PFSK-1 (cell line): Measurements from ENCODE around the gene SARDH.

Experiments
- FOXP2 ChIP-seq: optimal IDR thresholded peaks from 2 replicates; pipeline ENCODE3; 2011; ENCODE audit warnings: borderline replicate concordance, control low read depth, inconsistent platforms; ENCODE audit not compliant: insufficient read depth; ENCODE audit errors: extremely low read length, extremely low read depth
- POLR2AphosphoS5 ChIP-seq: IDR thresholded peaks from 2 replicates; pipeline ENCODE4 v1.6.1; 2012; ENCODE audit warnings: low read depth, mild to moderate bottlenecking, control low read depth, low read length, moderate library complexity
- SIN3A ChIP-seq: IDR thresholded peaks from 2 replicates; pipeline ENCODE4 v1.6.1; 2012; ENCODE audit warnings: mild to moderate bottlenecking, low read length, moderate library complexity, borderline replicate concordance; ENCODE audit not compliant: insufficient read depth
- TAF1 ChIP-seq: IDR thresholded peaks from 2 replicates; pipeline ENCODE4 v1.6.1; 2012; ENCODE audit warnings: low read length, control low read depth, borderline replicate concordance; ENCODE audit not compliant: insufficient read depth
- TF ChIP-seq, protein P1 (sequence below), 2 experiments: IDR thresholded peaks; 2 replicates each; pipeline versions ENCODE4 v1.6.1 to v1.8.0; 2011 to 2012; ENCODE audit warnings: low read depth in 2 of 2, low read length in 2 of 2, control low read depth in 1 of 2, inconsistent platforms in 1 of 2, mild to moderate bottlenecking in 1 of 2, moderate library complexity in 1 of 2; ENCODE audit not compliant: insufficient read depth in 1 of 2

Gene SARDH

DNA sequence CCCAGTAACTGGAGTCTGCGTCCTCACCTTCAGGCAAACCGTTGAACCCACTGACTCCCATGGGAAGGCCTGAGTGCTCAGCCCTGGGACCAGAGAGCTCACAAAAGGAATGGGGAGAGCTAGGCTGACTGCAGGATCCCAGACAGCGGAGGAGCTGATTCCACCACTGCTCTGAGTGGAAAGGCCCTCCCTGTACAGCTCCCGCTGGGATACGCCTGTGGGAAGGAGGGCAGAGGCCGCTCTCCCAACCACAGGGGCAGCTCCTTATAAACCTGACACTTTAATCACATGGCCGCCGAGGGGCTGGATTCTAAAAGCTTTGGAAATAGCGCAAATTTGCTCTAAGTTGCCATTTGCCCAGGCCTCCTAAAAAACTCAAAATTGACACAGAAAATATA is 64.9 kb downstream of the SARDH start:
- no peak for TF ChIP-seq SIN3A
- no peak for TF ChIP-seq TAF1
- TF ChIP-seq, protein P1, sequence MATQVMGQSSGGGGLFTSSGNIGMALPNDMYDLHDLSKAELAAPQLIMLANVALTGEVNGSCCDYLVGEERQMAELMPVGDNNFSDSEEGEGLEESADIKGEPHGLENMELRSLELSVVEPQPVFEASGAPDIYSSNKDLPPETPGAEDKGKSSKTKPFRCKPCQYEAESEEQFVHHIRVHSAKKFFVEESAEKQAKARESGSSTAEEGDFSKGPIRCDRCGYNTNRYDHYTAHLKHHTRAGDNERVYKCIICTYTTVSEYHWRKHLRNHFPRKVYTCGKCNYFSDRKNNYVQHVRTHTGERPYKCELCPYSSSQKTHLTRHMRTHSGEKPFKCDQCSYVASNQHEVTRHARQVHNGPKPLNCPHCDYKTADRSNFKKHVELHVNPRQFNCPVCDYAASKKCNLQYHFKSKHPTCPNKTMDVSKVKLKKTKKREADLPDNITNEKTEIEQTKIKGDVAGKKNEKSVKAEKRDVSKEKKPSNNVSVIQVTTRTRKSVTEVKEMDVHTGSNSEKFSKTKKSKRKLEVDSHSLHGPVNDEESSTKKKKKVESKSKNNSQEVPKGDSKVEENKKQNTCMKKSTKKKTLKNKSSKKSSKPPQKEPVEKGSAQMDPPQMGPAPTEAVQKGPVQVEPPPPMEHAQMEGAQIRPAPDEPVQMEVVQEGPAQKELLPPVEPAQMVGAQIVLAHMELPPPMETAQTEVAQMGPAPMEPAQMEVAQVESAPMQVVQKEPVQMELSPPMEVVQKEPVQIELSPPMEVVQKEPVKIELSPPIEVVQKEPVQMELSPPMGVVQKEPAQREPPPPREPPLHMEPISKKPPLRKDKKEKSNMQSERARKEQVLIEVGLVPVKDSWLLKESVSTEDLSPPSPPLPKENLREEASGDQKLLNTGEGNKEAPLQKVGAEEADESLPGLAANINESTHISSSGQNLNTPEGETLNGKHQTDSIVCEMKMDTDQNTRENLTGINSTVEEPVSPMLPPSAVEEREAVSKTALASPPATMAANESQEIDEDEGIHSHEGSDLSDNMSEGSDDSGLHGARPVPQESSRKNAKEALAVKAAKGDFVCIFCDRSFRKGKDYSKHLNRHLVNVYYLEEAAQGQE (IDR thresholded peaks at IDR 0.05; ENCODE audit: insufficient read depth in 1 of 2, low read depth in 2 of 2, low read length in 2 of 2): no peak
- TF ChIP-seq POLR2AphosphoS5: no peak
- no peak for TF ChIP-seq FOXP2

- no peak for TF ChIP-seq POLR2AphosphoS5
- TF ChIP-seq FOXP2: no peak
- TF ChIP-seq SIN3A: no peak
- TF ChIP-seq, protein P1 (IDR thresholded peaks at IDR 0.05; ENCODE audit: insufficient read depth in 1 of 2, low read depth in 2 of 2, low read length in 2 of 2): no peak
- no peak for TF ChIP-seq TAF1
Observed at GRCh38 chr9:133672503-133673257, 65.5 kb downstream of the SARDH start.

DNA sequence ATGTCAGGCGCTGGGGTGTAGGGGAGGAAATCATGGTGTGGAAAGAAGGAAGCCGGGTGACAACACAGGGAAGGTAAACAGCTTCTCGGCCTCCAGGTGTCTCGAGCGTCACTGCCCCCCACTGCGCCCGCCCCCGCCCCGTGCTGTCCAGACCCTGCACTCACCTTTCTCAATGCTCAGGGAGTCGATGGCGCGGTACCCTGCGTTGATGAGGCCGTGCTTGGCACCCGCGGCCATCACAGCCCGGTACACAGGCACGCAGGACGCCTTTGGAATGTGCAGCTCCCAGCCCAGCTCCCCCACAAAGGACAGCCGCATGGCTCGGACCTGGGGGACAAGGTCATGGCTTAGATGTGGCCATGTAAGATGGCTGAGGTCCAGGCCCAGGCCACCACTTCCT is 66.8 kb downstream of the SARDH start:
- TF ChIP-seq, protein P1 (IDR thresholded peaks at IDR 0.05; ENCODE audit: insufficient read depth in 1 of 2, low read depth in 2 of 2, low read length in 2 of 2): no peak
- TF ChIP-seq POLR2AphosphoS5 (no peak), FOXP2 (no peak), SIN3A (no peak), TAF1 (no peak)

GRCh38 chr9:133670466-133670865 is 67.7 kb downstream of the SARDH start:
- TF ChIP-seq, protein P1 (IDR thresholded peaks at IDR 0.05; ENCODE audit: insufficient read depth in 1 of 2, low read depth in 2 of 2, low read length in 2 of 2): no peak
- TF ChIP-seq SIN3A (no peak), POLR2AphosphoS5 (no peak)
